Cardiac fibroblast (primary cell): ENCODE measurements around the gene NDUFAF5.
A peak's percentile ranks its signal among the peaks of the same experiment; 100 is the strongest.

ENCODE experiments used
- DNase-seq, 2 donors: peaks; one replicate each; pipeline versions ENCODE4 v3.0.0 to v3.0.0-alpha.2; 2010; ENCODE audit warnings: low read depth in 2 of 2
- H3K4me3 ChIP-seq, 2 donors: replicated peaks in 1 of 2; 1 replicate in 1 of 2; 2 replicates in 1 of 2; pipeline ENCODE4 v1.5.1; 2011; ENCODE audit warnings: low read depth in 2 of 2, low read length in 2 of 2, mild to moderate bottlenecking in 2 of 2, moderate library complexity in 1 of 2
- CTCF ChIP-seq: IDR thresholded peaks from one replicate; pipeline ENCODE4 v1.5.1; 2011; ENCODE audit warnings: low read depth, mild to moderate bottlenecking, low read length, inconsistent platforms

Gene NDUFAF5

GRCh38 chr20:13791540-13792459 lies 7.0 kb downstream of the NDUFAF5 start:
- H3K4me3 ChIP-seq = no peak overlapping the region
- no peak for DNase-seq
- no peak for TF ChIP-seq CTCF

- no peak for DNase-seq
- no peak for TF ChIP-seq CTCF
- H3K4me3 ChIP-seq = no peak overlapping the region
Observed at GRCh38 chr20:13793001-13793400, 8.2 kb downstream of the NDUFAF5 start.

GRCh38 chr20:13794667-13795066 lies 9.8 kb downstream of the NDUFAF5 start:
- no peak for TF ChIP-seq CTCF
- no peak overlapping the region for H3K4me3 ChIP-seq
- DNase-seq = no peak

GRCh38 chr20:13799040-13799439 lies 14.2 kb downstream of the NDUFAF5 start:
- no peak for TF ChIP-seq CTCF
- H3K4me3 ChIP-seq = no peak overlapping the region
- DNase-seq = no peak

- TF ChIP-seq CTCF = no peak
- no peak overlapping the region for H3K4me3 ChIP-seq
- no peak for DNase-seq
Observed at GRCh38 chr20:13799974-13800373, 15.1 kb downstream of the NDUFAF5 start.

GRCh38 chr20:13800728-13801134 lies 15.9 kb downstream of the NDUFAF5 start:
- TF ChIP-seq CTCF = no peak
- H3K4me3 ChIP-seq = no peak overlapping the region
- DNase-seq = peak; percentile 86 to 94

- H3K4me3 ChIP-seq = no peak overlapping the region
- TF ChIP-seq CTCF = no peak
- DNase-seq = no peak
Observed at GRCh38 chr20:13809373-13809772, 24.5 kb downstream of the NDUFAF5 start.
